ENCODE measurements around the gene GIT2. TPM values are rescaled to one million over a fixed set of nuclear protein-coding genes. Genes with fewer than 3 reads are reported as not detected.

GIT2 gene
- total and polyA plus RNA-seq, 2 of the 13 experiments (the other 11 are each of a cell fraction or from before 2014, with no cell fraction given) = 18.4 to 19.8 TPM

GRCh38 chr12:109934026-109934425, 62.1 kb downstream of the GIT2 start (continued):
- TF ChIP-seq ZNF335 (CRISPR knock-in tag; IDR thresholded peaks at IDR 0.05) (no peak), NR2F6 (IDR thresholded peaks at IDR 0.05) (no peak), NR2F6 (CRISPR knock-in tag; IDR thresholded peaks at IDR 0.05) (no peak), GATAD1 (CRISPR knock-in tag; IDR thresholded peaks at IDR 0.05) (no peak), SMAD9 (CRISPR knock-in tag; IDR thresholded peaks at IDR 0.05) (no peak), ZBTB8A (CRISPR knock-in tag; IDR thresholded peaks at IDR 0.05; ENCODE audit: borderline replicate concordance, low read depth) (no peak), ZNF432 (CRISPR knock-in tag; IDR thresholded peaks at IDR 0.05; ENCODE audit: borderline replicate concordance) (no peak), ATF4 (CRISPR knock-in tag; IDR thresholded peaks at IDR 0.05) (no peak), FOXA3 (CRISPR knock-in tag; IDR thresholded peaks at IDR 0.05) (peak; percentile 39; the same call in 1 of the 2 replicates), FOXA1 (IDR thresholded peaks at IDR 0.05) (no peak), FOXA1 (CRISPR knock-in tag; IDR thresholded peaks at IDR 0.05) (peak; percentile 33; the same call in 1 of the 2 replicates), ZNF274 (CRISPR knock-in tag; IDR thresholded peaks at IDR 0.05) (no peak), ZNF619 (CRISPR knock-in tag; IDR thresholded peaks at IDR 0.05) (no peak), FOSL1 (CRISPR knock-in tag; IDR thresholded peaks at IDR 0.05; ENCODE audit: borderline replicate concordance) (no peak), STAG1 (CRISPR knock-in tag; IDR thresholded peaks at IDR 0.05) (peak; percentile 72), CTCF (CRISPR knock-in tag; IDR thresholded peaks at IDR 0.05) (peak; percentile 68), ZNF776 (CRISPR knock-in tag; IDR thresholded peaks at IDR 0.05) (no peak)
- TF ChIP-seq, protein P1, sequence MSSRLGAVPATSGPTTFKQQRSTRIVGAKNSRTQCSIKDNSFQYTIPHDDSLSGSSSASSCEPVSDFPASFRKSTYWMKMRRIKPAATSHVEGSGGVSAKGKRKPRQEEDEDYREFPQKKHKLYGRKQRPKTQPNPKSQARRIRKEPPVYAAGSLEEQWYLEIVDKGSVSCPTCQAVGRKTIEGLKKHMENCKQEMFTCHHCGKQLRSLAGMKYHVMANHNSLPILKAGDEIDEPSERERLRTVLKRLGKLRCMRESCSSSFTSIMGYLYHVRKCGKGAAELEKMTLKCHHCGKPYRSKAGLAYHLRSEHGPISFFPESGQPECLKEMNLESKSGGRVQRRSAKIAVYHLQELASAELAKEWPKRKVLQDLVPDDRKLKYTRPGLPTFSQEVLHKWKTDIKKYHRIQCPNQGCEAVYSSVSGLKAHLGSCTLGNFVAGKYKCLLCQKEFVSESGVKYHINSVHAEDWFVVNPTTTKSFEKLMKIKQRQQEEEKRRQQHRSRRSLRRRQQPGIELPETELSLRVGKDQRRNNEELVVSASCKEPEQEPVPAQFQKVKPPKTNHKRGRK (CRISPR knock-in tag; IDR thresholded peaks at IDR 0.05) = no peak
- TF ChIP-seq, protein P2, sequence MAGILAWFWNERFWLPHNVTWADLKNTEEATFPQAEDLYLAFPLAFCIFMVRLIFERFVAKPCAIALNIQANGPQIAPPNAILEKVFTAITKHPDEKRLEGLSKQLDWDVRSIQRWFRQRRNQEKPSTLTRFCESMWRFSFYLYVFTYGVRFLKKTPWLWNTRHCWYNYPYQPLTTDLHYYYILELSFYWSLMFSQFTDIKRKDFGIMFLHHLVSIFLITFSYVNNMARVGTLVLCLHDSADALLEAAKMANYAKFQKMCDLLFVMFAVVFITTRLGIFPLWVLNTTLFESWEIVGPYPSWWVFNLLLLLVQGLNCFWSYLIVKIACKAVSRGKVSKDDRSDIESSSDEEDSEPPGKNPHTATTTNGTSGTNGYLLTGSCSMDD (CRISPR knock-in tag; IDR thresholded peaks at IDR 0.05) = no peak

All from HepG2 (cell line).